Lower leg skin (tissue), 3 donors: ENCODE data around the gene EHBP1.

Experiments used
- CTCF ChIP-seq, 3 donors: fragments of 450-650 bp; IDR thresholded peaks; one replicate each; pipeline ENCODE4 v1.5.1; 2016; ENCODE audit warnings: antibody characterized with exemption in 3 of 3, mild to moderate bottlenecking in 3 of 3, moderate library complexity in 2 of 3
- POLR2A ChIP-seq, 2 donors: fragments of 450-650 bp; IDR thresholded peaks; one replicate each; pipeline ENCODE4 v1.6.1; 2016 to 2017; ENCODE audit warnings: antibody characterized with exemption in 2 of 2, mild to moderate bottlenecking in 1 of 2, moderate library complexity in 1 of 2

GRCh38 chr2:62663411-62663810 lies 42.1 kb upstream of the EHBP1 start:
- TF ChIP-seq CTCF (IDR thresholded peaks at IDR 0.05) = no peak
- TF ChIP-seq POLR2A (IDR thresholded peaks at IDR 0.05) = no peak
